NCI-H128 (cell line): ENCODE data around the gene GSE1.

ENCODE experiments used
- DNase-seq: peaks from one replicate; lab custom pipeline; 2025; ENCODE audit not compliant: unreplicated experiment; lab: John Stamatoyannopoulos, UW

Gene GSE1

DNA sequence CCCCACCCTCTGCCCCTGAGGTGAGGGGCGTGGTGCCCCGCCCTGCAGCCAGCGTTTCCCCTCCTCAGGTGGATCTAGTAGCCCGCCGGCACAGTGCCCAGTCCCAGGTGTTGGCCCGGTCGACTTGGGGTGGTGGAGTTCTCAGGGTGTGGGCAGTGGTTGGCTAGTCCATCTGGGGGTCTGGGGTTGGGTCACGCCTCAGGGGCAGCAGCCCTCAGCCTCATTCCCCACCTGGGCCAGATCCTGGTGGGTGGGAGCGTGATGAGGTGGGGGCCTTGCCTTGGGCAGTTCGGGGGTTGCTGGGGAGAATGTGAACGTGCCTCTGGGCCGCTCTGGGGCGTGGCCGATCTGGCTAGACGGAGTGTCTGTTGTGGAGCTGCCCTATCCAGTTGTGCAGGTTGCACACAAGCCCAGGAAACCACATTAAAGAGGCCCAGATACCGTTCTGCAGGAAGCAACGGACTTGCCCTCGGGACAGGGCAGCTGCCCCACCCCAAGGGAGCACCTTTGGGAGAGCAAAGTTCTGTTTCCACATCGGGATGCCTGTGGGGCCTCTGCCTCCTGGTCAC lies 32.0 kb downstream of the GSE1 start:
- no peak for DNase-seq

- DNase-seq: no peak
Measured at GRCh38 chr16:85646358-85646907, 33.3 kb downstream of the GSE1 start.

DNA sequence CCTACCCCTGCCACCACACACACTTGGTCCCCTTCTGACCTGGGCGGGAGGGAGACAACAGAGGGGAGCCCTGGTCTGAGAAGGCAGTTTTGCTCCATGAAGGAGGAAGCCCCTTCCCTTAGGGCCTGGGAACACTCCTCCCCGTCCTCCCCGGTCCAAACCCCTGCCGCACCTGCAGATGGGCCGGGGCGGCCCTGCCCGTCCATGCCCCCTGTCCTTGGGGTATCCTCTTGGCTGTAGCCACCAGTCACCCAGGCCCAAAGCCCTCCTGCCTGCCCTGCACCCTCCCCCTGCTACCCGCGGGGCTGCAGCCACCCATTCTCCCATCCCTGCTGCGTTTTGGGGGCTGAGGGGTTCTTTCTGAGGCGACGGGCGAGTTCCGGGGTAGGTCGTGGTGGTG lies 33.9 kb downstream of the GSE1 start:
- DNase-seq: no peak

- no peak for DNase-seq
Measured at GRCh38 chr16:85648070-85648714, 35.1 kb downstream of the GSE1 start.

DNA sequence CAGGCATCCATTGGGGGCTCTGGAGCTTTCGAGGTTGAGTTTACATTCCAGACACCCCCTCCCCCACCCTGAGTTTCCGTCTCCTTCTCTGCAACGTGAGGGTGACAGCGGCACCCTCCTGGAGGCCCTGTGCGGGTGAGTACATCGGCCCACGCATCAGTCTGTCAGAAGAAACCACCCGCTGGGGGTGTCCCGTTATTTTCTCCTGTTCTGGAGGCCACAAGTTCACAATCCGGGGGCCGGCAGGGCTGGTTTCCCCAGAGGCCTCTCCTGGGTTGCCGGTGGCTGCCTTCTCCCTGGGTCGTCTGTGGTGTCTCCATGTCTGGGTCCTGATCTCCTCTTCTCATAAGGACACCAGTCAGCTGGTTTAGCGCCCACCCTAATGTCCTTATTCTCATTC lies 35.7 kb downstream of the GSE1 start:
- DNase-seq: no peak

DNA sequence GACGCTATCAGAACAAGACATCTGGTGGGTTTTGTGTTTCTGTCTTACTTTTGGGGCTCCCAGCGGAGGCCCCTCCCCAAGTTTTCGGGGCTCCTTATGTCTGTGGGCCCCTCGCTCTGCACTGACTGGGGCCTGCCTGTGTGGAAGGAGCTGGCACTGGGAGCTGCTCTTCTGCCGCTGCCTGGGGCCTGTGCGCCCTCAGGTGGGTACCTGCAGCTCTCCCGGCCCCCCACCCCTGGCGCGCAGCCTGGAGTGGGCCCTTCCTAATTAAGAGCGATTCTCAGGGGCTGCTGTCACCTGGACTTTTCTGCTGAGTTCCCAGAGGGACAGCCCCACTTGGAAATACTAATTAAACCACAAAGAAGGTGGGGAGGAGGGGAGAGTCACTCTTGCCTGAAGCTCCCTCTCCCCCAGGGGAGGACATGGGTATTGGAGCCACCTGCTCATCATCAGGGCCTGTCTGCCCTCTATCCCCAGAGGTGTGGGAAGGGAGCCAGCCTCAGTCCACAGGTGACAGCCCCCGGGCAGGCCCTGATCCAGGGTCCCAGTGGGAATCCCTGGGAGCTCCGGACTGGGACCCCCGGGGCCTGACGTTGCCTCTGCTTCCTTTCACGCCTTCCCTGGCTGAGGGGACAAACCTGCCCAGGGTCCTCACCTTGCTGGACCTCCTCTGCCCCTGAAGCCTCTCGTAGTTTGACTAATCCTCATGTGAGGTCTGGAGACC lies 36.5 kb downstream of the GSE1 start:
- DNase-seq: no peak

GRCh38 chr16:85650135-85650843 lies 37.2 kb downstream of the GSE1 start:
- DNase-seq: no peak

DNA sequence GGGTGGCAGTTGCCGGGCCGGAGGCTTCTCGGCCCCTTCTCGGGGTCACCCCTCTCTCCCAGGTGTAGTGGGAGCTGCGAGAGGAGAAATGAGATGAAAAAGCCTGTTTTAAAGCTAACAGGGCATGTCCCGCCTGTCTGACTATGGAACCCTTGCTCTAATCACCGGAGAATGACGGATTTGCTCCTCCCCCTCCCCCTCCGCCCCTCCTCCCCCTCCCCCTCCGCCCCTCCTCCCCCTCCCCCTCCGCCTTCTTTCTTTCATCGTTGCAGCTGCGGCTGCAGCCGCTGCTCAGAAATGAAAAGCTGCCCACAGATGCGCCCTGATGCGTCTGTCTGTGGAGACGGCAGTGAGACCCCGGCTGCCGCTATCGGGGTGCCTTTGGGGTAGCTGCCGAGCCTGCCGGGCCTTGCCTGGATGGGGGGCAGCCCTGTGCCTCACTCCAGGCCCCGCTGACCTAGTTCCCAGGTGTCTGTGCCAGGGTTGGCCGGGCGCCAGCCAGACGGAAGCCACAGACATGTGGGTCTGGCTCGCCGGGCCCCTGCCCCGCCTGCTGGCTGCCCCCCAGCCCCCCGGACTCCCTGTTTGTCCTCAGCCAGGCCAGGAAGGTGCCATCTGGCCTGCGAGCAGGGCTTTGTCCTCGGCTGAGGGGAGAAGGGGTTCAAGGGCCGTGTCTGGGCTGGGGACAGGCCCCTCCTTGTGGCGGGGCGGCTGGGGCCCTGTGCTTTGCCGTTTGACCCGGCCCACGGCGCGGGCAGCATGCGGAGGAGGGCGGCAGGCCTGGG lies 37.9 kb downstream of the GSE1 start:
- DNase-seq: no peak

- no peak for DNase-seq
Measured at GRCh38 chr16:85651629-85652430, 38.7 kb downstream of the GSE1 start.

- DNase-seq: no peak
Measured at GRCh38 chr16:85652431-85653221, 39.5 kb downstream of the GSE1 start.

- DNase-seq: no peak
Measured at GRCh38 chr16:85653290-85653891, 40.3 kb downstream of the GSE1 start.

- DNase-seq: no peak
Measured at GRCh38 chr16:85654251-85655095, 41.4 kb downstream of the GSE1 start.

DNA sequence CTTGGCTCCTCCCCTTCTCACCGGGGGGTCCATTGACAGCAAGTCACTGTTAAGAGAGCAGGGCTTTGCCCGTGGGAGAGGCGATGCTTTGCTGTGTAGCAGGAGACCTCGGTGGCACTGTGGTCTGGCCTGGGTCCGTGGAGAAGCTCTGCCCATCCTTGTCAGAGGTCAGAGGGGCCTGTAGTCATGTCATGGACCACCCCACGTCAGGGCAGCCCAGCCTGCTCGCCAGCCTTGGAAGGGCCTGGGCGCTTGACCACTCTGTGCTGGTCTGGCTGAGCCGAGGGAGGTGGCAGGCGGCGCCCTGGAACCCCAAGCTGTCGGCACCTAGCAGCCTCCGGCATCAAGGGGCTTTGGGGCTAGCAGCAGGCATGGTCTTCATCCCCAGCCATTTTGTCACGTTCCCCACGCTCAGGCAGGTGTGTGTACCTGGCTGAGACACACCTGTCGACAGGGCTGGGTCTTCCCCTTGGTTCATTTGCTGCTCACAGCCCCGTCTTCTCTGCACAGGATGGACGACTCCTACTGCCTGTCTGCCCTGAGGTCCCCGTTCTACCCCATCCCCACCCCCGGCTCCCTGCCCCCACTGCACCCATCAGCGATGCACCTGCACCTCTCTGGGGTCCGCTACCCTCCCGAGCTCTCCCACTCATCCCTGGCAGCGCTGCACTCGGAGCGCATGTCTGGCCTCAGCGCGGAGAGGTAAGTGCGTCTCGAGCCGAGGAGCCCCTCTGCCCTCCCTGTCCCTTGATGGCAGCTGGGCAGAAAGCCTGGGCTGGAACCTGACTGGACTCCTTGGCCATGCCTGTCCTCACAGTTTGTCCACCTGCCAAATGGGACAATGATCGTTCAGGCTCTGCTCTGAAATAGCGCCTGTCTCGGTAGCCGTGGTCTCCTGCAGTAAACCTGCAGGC lies 42.4 kb downstream of the GSE1 start:
- no peak for DNase-seq

GRCh38 chr16:85656351-85657266 lies 43.5 kb downstream of the GSE1 start:
- DNase-seq: no peak

- DNase-seq: no peak
Measured at GRCh38 chr16:85657267-85657650, 44.1 kb downstream of the GSE1 start.

DNA sequence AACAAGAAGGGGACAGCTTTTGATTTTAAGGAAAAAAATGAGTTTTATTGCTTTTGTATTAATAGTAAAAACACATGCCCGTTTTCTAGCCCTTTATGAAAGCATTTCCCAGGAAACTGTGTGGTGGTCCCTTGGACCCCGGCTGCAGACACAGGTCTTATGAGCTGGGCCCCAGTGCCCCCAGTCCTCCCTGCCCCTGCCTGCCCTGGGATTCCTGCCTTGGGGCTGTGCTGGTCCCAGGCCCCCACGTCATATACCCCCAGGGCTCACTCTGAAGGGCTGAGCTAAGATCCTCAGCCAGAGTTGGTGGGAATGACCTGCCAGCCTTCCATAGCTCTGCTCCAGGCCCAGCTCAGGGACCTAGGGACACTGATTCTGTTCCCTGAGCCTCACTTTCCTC lies 44.9 kb downstream of the GSE1 start:
- no peak for DNase-seq
